KOPT-K1 (cell line): ENCODE data around the gene HNRNPL.
A peak's percentile ranks its signal among the peaks of the same experiment; 100 is the strongest.

ENCODE experiments used
- H3K27ac ChIP-seq: fragments of 200-600 bp; sonication (generic); 2 replicates; pipeline ENCODE4 v1.5.1; 2016; ENCODE audit warnings: antibody characterized with exemption, mild to moderate bottlenecking, low read depth, low read length; ENCODE audit not compliant: poor library complexity, severe bottlenecking
- H3K36me3 ChIP-seq: fragments of 200-600 bp; sonication (generic); 2 replicates; pipeline ENCODE4 v1.5.1; 2017; ENCODE audit warnings: antibody characterized with exemption, mild to moderate bottlenecking, low read length, moderate library complexity; ENCODE audit not compliant: insufficient read depth
- H3K9me3 ChIP-seq: fragments of 200-600 bp; sonication (generic); 2 replicates; pipeline ENCODE4 v1.5.1; 2017; ENCODE audit warnings: antibody characterized with exemption, low read length, mild to moderate bottlenecking; ENCODE audit not compliant: insufficient read depth, poor library complexity, severe bottlenecking

HNRNPL gene

DNA sequence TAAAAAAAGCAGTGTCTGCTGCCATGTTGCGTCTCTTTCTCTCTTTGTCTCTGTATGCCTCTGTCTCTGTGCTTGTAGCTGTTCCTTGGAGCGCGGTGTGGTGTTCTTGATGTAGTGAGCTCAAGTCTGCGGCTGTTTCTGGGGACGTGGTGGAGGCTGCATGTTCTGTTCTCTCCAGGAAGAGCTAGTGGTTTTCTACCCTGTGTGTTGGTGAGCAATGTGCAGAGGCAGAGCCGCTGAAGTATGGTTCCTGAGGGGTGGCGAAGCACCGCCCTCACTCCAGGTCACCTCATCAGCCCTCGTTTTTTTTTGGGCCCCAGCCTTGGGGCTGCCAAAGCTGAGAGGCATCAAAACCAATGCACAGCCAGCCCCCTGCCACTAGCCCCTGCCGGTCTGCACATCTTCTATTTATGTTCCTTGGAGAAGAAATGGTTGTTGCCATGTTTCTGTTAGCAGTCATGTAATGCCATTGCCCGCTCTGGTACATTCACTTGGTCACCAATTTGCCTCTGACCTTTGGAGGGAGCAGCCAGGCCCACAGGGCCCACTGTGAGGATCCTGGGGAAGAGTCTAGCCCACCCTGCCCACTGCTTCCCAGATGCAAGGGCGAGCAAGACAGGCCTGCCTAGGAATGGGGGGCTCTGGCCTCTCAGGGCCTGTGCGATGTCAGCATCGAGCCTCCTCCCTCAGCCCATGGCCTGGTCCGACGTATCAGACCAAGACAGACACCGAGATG is 7.2 kb downstream of the HNRNPL start:
- peak overlapping the region; percentile 10 for H3K27ac ChIP-seq
- peaks cover 100% of the 10 kb centered on the region for H3K36me3 ChIP-seq

DNA sequence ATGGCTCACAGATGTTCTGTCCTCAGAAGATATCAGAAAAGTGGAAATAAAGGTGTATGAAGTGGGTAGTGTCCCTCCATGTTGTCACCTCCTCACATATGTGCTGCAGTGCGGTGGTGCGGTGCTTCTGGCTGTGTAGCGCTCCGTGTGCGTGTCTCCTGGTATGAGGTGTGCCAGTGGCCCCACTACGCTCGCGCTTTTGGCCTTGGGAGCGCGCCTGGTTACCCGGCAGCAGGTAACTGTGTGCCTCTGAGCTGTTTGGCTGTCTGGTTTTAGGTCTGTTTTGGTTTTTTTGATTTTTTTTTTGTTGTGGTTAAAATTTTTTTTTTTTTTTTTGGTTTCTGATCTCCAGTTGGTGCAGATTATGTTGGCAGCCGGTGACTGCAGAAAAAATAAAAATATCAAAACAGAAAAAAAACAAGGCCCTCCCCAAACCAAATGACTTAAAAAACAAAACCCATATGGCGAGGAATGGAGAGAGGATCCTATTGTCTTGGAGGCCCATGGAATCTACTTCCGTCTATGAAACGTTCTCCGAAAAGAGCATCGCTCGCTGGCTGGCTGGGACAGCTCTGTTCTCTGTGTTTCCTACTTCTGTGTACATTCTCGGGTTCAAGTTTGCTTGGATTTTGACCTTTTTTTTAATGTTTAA is 7.9 kb downstream of the HNRNPL start:
- Histone ChIP-seq H3K36me3 (peaks cover 100% of the 10 kb centered on the region), H3K9me3 (no peaks in the 10 kb centered on the region), H3K27ac (peak overlapping the region; percentile 10)

More for the DNA sequence above, 7.2 kb downstream of the HNRNPL start:
- H3K9me3 ChIP-seq = no peaks in the 10 kb centered on the region

- no peak overlapping the region for H3K27ac ChIP-seq
- no peaks in the 10 kb centered on the region for H3K9me3 ChIP-seq
- H3K36me3 ChIP-seq = peaks cover 100% of the 10 kb centered on the region
Observed at GRCh38 chr19:38841180-38841766, 8.5 kb downstream of the HNRNPL start.

GRCh38 chr19:38840583-38840968 is 9.2 kb downstream of the HNRNPL start:
- no peaks in the 10 kb centered on the region for H3K9me3 ChIP-seq
- H3K36me3 ChIP-seq = peaks cover 100% of the 10 kb centered on the region
- no peak overlapping the region for H3K27ac ChIP-seq

DNA sequence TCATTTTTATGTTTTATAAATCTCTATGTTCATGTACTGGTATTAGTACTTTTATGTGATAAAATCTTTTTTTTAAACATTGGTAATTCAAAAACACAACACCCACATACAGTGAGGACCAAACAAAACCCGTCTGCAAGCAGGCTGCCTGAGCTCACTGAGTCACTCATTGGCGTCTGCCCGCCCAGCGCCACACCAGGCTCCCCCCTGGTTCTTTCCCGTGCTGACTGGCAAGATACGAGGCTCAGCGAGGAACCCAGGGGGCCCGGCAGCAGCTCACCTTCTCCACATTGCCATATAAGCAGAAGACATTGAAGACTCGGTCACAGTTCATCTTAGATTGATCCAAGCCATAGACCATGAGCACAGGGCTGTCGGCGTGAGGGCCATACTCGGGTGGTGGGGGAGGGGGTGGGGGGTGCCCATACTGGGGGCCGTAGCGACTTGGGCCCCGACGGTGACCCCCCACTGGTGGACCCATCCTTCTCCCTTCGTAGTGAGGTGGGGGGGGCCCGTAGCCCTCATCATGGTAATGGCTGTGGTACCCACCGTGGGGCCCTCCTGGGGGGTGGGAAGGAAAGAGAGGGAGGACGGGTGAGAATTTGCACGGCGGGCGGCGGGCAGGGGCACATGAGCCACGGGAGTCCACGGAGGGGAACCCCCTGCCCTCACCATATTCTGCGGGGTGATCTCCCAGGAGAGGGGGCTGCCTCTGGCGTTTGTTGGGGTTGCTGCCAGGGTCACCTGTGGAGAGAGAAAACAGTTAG is 9.8 kb downstream of the HNRNPL start:
- no peaks in the 10 kb centered on the region for H3K9me3 ChIP-seq
- peaks cover 98% of the 10 kb centered on the region for H3K36me3 ChIP-seq
- no peak overlapping the region for H3K27ac ChIP-seq

DNA sequence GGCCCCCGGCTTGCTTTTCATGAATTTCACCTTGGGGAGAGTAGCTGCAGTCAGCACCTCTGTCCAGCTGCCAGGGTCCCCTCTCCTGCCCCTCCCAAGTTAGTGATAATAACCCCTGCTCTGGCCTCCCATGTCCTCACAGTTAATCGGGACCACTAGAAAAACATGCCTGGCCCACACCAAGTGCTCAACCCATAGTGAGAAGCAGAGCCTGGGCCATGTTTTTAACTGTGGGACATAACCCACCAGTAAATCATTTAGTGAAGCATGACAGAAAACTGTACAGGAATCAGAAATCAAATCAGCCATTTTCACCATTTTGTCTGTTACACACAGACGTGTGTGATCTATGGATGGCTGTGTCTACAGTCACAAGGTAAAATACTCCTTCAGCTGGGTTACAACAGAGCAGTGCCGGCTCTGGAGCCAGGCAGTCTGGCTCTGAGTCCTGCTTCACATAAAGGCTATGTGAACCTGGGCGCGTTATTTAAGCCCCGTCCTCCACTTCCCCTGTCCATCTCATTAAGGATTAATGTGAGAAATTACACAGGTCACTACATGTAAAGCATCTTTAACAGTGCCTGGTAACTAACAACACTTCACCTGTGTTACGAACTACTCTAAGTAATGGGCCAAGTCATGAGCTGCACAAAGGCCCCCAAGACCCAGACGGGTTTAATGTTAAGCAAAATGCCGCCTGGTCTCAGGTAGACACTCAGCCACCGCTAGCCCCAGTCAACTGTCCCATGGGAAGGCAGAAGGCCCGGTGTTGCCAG is 10.6 kb downstream of the HNRNPL start:
- Histone ChIP-seq H3K27ac (no peak overlapping the region), H3K36me3 (peaks cover 90% of the 10 kb centered on the region)

GRCh38 chr19:38838208-38838985 is 11.4 kb downstream of the HNRNPL start:
- no peaks in the 10 kb centered on the region for H3K9me3 ChIP-seq
- no peak overlapping the region for H3K27ac ChIP-seq
- peaks cover 82% of the 10 kb centered on the region for H3K36me3 ChIP-seq

More for the DNA sequence above, 10.6 kb downstream of the HNRNPL start:
- no peaks in the 10 kb centered on the region for H3K9me3 ChIP-seq

- Histone ChIP-seq H3K9me3 (no peaks in the 10 kb centered on the region), H3K27ac (no peak overlapping the region), H3K36me3 (peaks cover 75% of the 10 kb centered on the region)
Observed at GRCh38 chr19:38837656-38838121, 12.1 kb downstream of the HNRNPL start.

DNA sequence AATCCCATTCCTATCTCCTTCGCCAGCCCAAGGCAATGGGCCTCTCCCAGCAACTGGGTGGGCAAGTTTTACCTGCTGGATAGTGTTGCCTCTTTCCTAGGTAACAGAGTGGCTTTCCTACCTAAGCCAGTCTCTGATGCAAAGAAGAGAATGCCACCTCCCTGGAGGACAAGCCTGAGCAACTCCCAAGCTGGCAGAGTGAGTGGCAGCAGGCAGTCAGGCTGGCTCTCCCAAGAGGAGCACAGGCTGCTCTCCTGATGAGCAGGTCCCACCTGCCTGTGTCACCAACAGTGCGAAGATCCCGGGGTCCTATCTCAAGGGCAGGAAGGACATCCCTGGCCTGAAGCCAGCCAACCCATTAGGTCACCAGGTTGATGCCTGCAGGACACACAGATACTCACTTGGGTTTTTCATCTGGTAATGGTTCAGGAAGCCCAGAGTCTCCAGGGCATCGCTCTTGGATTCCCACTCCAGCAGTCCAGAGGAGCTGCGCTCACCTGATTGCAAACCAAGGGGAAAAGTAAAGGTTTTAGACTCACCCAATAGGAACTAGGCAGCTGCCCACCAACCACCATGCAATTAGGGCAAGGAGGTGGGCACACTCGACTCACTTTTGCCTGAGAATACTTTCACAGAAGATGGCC is 12.7 kb downstream of the HNRNPL start:
- Histone ChIP-seq H3K9me3 (no peaks in the 10 kb centered on the region), H3K36me3 (peaks cover 70% of the 10 kb centered on the region), H3K27ac (no peak overlapping the region)

DNA sequence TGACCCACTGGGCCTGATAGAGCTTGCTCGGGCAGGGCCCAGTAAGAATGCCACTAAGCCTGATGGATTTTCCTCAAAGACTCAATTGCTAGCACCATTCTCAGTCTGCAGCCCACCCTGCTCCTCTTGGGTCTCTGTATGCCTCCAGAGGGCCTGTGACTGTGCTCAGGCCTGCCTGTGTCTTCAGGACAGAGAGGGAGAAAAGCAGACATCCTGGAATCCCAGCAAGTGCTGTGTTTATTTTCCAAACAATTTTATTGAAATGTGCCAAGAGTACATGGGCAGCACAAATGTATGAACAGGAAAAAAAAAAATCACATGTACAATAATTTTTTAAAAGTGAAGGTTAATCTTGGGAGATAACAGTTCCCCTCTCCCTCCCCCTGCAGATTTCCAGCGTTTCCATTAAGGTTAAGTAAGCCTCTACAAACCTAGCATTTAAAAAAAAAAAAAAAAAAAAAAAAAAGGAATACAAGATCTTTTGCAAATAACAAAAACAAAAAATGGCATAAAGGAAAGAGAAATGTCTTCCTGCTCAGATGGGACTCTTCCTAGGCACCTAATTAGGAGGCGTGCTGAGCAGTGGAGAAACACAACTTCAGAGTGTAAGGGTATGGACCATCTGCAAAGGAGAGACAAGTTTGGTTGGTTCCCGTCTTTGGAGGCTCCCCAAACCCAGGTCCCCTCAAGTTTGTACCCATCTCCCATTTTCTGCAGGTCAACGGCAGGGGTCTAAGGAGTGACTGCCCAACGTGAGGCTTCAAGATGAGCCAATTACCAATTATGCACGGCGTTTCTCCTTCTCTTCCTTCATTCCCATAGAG is 13.4 kb downstream of the HNRNPL start:
- H3K27ac ChIP-seq = no peak overlapping the region
- no peaks in the 10 kb centered on the region for H3K9me3 ChIP-seq
- peaks cover 62% of the 10 kb centered on the region for H3K36me3 ChIP-seq

GRCh38 chr19:38834590-38834989 is 15.2 kb downstream of the HNRNPL start:
- H3K9me3 ChIP-seq = no peaks in the 10 kb centered on the region
- H3K27ac ChIP-seq = no peak overlapping the region
- H3K36me3 ChIP-seq = peaks cover 51% of the 10 kb centered on the region

DNA sequence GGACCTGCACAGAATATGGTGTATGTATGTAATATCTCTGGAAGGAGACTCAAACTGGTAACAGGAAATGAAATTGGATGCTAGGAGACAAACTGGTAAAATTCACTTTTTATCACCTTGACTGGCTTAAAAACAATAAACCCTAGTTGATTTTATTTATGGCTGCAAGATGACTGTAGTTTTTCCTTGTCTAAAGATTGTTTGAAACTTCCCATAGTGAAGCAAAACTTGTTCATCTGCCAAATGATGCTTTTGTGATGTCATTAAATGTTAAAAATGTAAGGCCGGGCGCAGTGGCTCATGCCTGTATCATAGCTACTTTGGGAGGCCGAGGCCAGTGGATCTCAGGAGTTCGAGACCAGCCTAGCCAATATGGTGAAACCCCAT is 15.7 kb downstream of the HNRNPL start:
- Histone ChIP-seq H3K9me3 (no peaks in the 10 kb centered on the region), H3K36me3 (peaks cover 49% of the 10 kb centered on the region), H3K27ac (no peak overlapping the region)

- Histone ChIP-seq H3K27ac (no peak overlapping the region), H3K36me3 (peaks cover 42% of the 10 kb centered on the region), H3K9me3 (no peaks in the 10 kb centered on the region)
Observed at GRCh38 chr19:38833092-38833425, 16.7 kb downstream of the HNRNPL start.
